ENCODE measurements around the gene SMURF2.

The SMURF2 gene

DNA sequence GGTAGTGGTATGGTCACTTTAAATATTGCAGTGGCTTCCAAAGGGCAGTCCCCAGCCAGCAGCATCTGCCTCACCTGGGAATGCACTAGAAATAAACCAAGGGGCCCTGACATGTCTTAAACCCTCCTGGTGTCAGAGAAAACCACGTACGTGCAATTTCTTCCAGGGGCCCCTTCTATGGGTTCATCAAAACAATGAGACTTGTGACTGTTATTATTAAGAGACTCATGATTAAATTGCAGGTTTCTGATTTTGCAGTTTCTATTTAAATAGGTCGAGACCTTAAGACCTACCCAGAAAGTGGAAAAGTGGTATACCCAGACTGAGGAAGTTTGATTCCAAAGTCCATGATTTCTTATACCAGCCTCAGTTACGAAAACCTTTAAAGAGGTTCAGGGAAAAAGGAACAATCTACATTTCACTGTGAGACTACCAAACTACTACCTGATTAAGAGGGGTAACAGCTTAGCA lies 164.5 kb downstream of the SMURF2 start:
- no CpG with 5 or more reads among the region's 4 CpGs for WGBS (ENCODE audit: insufficient coverage, insufficient read length)
- H3K27me3 ChIP-seq (ENCODE audit: control insufficient read depth, insufficient read depth, low read length) = no peaks in the 10 kb centered on the region
- peak overlapping the region; percentile 87; the same call in 1 of the 2 replicates for H3K4me3 ChIP-seq (ENCODE audit: low read length)
- H3K9me3 ChIP-seq (ENCODE audit: control insufficient read depth, insufficient read depth, low read length) = no peaks in the 10 kb centered on the region
- H3K36me3 ChIP-seq (ENCODE audit: control insufficient read depth, insufficient read depth, low read length) = peaks cover 29% of the 10 kb centered on the region; the same call in 1 of the 2 replicates
- H3K27ac ChIP-seq (ENCODE audit: low read length) = no peak overlapping the region
- H3K4me1 ChIP-seq (ENCODE audit: control insufficient read depth, insufficient read depth, low read length) = no peaks in the 10 kb centered on the region
- no peak for DNase-seq (ENCODE audit: low read depth, low spot score)

DNA sequence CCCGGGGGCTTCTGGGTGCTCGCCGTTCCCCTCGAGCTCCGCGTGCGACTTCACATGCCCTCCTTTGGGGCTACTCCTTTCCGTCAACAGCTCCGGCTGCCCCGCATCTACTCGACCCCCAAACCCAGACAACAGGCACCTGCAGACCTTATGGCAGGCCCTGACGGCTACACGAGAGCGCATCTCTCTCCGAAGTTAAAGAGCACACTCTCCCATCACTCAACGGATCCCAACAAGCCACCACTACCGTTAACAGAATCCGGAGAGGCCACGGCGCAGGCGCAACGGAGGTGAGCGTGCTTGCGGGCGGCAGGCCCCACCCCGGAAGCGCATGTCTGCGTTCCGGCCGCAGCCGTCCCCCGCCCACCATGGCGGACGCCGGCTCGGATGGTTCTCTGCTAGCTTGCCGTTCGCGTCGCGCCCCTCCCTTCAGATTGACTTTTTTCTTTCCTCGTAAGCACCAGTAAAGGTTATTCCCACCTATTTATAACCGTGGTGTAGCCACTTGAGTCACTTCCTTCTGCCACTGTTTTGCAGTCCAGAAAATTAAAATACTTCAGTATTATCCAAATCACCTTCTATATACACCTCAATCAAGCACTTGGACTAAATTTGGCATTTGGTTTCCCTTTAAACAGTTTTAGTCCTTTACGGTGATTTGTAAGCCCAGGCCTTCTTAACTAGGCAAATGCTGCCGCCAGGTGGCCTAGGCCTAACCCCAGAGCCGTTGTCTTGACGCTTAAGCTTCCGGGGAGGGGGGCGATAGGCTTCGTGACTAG lies 165.1 kb downstream of the SMURF2 start, which contains the start of gene POLG2:
Gene POLG2 (minus strand): TSS at position 269 of the 779 bp plus-strand sequence. CDS start 86 bp downstream, at position 183.
- DNase-seq (ENCODE audit: low read depth, low spot score) = peak; percentile 73
- no peak within 1 kb of the TSS for H3K27ac ChIP-seq (ENCODE audit: low read length)
- peaks cover 23% of the 10 kb centered on the region; the same call in 1 of the 2 replicates for H3K36me3 ChIP-seq (ENCODE audit: control insufficient read depth, insufficient read depth, low read length)
- no peaks in the 10 kb centered on the region for H3K9me3 ChIP-seq (ENCODE audit: control insufficient read depth, insufficient read depth, low read length)
- WGBS (ENCODE audit: insufficient coverage, insufficient read length) = no CpG with 5 or more reads among the region's 50 CpGs
- no peaks in the 10 kb centered on the region for H3K4me1 ChIP-seq (ENCODE audit: control insufficient read depth, insufficient read depth, low read length)
- no peaks in the 10 kb centered on the region for H3K27me3 ChIP-seq (ENCODE audit: control insufficient read depth, insufficient read depth, low read length)
- peak within 1 kb of the TSS; percentile 87 for H3K4me3 ChIP-seq (ENCODE audit: low read length)

DNA sequence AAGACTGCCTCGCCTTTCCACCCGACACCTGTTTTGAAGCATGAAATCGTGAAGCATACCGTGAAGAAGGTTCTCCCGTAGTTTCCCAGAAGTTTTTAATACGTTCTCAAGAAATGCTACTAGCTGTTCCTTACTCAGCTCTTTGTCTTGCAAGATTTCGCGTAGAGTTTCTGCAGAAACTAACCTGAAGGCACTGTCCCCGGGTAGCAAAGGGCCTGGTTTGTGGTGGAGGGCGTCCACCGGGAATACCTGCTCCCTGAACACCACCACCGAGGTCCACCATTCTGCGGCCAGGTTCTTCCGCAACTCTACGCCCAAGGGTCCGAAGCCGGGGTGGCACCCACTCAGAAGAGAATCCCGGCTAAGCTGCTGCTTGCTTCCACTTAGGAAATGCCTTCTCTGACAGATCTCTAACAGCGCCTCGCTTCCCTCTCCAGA lies 165.7 kb downstream of the SMURF2 start:
- no peak overlapping the region for H3K27ac ChIP-seq (ENCODE audit: low read length)
- no peaks in the 10 kb centered on the region for H3K9me3 ChIP-seq (ENCODE audit: control insufficient read depth, insufficient read depth, low read length)
- no peaks in the 10 kb centered on the region for H3K27me3 ChIP-seq (ENCODE audit: control insufficient read depth, insufficient read depth, low read length)
- WGBS (ENCODE audit: insufficient coverage, insufficient read length) = no CpG with 5 or more reads among the region's 20 CpGs
- H3K4me3 ChIP-seq (ENCODE audit: low read length) = peak overlapping the region; percentile 87
- no peak for DNase-seq (ENCODE audit: low read depth, low spot score)
- no peaks in the 10 kb centered on the region for H3K4me1 ChIP-seq (ENCODE audit: control insufficient read depth, insufficient read depth, low read length)
- H3K36me3 ChIP-seq (ENCODE audit: control insufficient read depth, insufficient read depth, low read length) = peaks cover 20% of the 10 kb centered on the region; the same call in 1 of the 2 replicates

Measured in iPS DF 6.9 (cell line).